ENCODE results near the gene CSGALNACT2.

CSGALNACT2 gene

GRCh38 chr10:43200538-43201390, 62.5 kb downstream of the CSGALNACT2 start:
- no peak for DNase-seq (ENCODE audit: low read depth in 2 of 2)

- DNase-seq (ENCODE audit: low read depth in 2 of 2), result no peak
These were observed 63.4 kb downstream of the CSGALNACT2 start for GRCh38 chr10:43201545-43202131.

- no peak for DNase-seq (ENCODE audit: low read depth in 2 of 2)
These were observed 64.0 kb downstream of the CSGALNACT2 start for GRCh38 chr10:43202224-43202656.

GRCh38 chr10:43202657-43203447, 64.6 kb downstream of the CSGALNACT2 start:
- DNase-seq (ENCODE audit: low read depth in 2 of 2), result no peak

DNA sequence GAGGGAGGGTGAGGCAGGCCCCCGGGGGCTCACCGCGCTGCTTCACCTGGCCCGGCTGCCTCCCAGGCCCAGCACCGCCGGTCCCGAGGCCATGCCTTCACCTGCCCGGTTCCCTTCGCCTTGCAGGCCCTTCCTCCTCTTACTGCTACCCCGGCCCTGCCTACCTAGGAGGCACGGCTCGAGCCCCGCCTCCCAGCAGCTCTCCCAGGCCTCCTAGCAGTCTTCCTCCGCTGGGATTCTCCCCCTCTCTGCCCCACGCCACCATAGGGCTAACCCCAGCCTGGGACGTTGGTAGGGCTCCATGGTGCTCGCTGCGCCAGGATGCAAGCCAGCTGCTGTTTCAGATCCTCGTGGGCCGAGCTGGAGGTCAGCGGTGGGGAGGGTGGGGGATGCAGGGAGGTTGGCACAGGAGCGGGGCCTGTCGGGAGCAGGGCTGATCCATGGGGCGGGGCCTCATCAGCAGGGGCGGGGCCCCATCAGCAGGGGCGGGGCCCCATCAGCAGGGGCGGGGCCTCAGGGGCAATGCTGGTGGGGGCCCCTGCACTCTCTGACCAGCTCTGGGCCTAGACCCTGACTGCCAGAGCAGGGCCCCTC, 65.3 kb downstream of the CSGALNACT2 start:
- no peak for DNase-seq (ENCODE audit: low read depth in 2 of 2)

DNA sequence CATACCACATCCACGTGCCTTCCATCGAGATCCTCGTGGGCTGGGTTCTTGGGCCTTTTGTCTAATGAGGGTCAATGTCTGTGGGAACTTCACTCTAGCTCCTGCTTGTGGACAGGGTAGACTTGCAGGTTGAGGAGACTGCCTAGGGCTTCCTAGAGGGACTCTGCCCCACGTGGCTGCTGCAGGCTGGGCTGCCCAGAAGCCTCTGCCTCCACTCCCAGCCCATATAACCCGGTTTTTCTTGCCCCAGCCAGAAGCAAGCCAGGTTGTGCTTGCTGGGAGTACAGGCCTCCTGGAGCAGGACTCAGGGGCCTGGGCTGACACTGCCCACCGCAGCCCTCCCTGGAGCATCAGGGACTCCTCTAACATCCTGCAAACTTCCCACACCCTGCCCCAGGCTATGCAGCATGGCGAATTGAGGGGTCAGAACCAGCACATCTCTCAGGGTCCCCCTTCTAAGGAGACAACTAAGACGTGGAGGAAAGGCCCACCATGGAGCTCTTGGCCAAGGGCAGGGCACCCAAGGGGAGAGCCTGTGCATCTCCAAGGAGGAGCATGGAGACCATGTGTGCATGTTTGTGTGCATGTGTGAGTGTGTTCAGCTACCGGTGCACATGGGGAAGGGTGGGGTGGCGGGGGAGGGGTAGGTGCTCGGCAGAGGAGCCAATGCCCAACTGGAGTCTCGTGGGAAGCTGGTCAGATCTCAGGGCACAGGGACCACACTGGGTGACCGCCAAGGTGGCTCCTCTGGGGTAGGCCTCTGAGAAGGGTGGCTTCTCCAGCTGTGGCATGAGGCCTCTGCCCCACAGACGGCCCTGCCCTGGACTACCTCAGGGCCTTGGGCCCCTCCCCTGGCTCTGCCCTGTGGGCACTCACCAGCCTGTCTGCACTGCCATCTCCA, 66.0 kb downstream of the CSGALNACT2 start:
- no peak for DNase-seq (ENCODE audit: low read depth in 2 of 2)

DNA sequence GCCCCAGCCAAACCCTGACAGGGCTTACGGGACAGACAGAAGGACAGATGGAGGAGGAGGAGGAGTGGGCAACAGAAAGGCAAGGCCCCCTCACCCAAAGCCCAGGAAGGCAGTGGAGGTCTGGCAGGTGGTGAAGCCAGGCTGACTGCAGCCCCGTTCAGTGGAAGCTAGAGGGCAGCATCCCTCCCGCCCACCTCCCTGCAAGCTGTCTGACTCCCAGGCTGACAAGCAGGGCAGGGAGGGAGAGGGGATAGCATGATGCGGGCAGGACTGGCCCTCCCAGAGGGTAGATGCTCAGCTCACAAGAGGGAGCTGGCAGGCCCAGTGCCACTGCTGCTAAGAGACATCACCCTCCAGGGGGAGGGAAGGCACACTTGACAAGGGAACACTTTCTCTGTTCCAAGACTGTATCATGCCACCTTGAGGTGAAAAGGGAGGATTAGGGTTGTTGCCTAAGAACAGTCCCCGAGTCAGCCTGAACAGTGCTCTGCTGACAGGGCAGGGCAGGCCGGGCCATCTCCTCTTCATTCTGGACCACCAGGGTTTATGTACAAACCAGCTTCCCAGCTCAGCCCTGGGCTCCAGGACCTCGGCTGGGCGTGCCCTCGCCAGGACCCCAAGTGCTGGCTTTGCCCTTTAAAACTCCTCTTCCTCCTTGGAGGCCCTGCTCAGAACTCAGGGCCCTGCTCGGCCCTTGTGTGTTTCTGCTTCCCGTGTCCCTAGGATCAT, 66.9 kb downstream of the CSGALNACT2 start:
- no peak for DNase-seq (ENCODE audit: low read depth in 2 of 2)

DNA sequence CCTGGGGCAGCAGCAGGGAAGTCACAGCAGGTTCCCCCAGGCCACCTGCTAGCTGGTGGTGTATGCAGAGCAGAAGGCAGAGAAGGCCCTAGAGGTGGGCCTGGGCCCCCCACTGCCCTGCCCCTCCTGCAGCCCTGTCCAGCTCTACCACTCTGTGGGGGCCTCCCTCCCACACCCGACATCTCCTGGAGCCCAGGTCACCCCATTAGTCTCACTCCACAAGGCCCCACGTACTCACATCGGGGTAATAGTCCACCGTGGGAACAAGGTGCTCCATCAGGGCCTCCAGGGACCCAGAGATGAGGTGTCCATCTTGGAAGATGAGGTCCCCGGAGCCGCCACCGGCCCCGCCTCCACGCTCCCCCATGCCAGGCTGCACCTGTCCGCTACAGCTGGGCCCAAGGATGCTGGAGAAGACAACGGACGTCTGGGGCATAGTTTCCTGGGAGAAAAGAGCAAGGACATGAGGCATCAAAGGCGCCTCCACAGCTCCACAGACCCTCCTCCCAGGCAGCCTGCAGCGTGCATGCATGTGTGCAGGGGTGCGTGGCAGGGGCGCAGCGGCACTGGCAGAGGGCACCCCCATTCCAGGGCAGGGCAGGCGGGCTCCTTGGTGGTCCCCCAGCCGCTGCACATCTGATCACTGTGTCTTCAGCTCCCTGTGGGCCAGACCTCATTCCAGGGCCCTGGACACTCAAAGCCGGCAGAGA, 67.6 kb downstream of the CSGALNACT2 start:
- no peak for DNase-seq (ENCODE audit: low read depth in 2 of 2)

DNA sequence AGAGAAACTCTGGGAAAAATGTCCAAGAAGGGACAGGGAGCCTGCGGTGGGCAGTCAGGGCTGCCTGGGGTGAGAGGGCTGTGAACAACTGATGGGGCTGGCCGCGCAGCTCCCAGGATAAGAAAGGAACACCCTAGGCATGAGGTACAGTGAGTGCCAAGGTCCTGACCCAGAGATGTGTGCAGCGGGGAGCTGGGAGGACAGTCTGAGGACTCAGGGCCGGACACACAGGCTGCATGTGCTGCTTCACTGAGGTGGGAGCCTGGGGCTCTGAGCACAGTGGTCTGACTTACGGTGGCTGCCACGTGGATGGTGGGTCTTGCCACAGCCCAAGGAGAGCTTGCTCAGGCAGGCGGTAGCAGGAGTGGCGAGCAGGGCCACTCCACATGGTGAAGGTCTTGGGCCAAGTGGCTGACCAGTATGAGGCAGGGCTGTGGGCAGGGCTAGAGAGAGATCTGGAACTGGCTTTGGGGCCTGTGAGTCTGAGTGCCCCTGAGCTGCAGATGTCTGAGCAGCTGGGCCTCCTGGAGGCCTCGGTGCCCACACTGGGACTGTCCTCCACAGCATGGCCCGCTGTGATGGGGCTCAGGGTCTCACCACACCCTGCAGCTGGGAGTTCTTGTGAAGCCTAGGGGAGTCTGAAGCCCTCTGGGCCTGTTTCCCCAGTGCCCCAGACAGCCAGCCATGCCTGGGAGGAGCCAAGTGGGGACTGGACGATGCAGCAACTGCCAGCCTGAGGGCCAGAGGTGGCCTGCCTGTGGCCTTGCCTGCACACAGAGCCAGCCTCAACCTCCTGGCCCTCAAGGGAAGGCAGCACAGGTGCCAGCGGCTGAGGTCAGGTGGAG, 68.4 kb downstream of the CSGALNACT2 start:
- DNase-seq (ENCODE audit: low read depth in 2 of 2), result no peak

DNA sequence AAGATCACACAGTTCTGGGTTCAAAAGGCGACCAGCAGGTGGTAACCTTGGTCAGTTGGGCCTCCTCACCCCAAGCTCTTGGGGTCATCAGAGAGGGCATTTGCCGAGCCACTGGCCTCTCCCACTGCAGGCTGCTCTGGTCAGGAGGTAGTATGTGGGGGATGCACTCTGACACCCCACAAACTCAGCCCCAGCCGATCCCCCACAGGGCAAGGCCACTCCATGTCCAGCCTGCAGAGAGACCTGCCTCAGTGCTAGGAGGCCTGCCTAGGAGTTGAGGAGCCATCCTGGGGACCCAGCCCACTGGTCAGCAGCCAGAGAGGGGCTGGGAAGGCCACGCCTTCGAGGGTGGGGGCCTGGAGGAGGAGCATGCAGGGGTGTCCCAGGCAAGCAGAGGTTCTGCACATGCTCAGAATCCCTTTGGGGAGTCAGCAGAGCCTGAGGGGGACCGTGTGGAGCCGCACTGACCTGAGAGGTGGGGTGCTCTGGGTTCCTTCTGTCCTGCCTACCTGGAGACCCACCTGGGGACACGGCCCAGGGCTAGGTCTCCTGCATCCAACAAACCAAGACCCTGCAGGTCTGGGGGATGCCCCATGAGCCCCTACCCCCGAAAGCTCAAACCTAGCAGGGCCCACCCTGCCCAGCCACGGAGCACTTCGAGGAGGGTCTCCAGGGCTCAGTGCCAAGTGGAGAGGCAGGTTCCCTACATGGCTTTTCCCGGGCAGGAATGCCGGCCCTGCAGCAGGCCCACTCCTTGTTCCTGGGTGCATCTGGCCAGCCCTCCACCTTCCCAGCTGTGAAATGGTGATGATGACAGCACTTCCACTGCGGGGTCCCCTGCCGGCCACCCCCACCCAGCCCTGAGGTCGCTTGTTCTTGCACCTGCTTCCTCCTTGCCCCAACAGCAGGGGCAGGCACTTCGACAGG, 70.2 kb downstream of the CSGALNACT2 start:
- no peak for DNase-seq (ENCODE audit: low read depth in 2 of 2)

- DNase-seq (ENCODE audit: low read depth in 2 of 2), result no peak
These were observed 70.8 kb downstream of the CSGALNACT2 start for GRCh38 chr10:43209074-43209455.

DNA sequence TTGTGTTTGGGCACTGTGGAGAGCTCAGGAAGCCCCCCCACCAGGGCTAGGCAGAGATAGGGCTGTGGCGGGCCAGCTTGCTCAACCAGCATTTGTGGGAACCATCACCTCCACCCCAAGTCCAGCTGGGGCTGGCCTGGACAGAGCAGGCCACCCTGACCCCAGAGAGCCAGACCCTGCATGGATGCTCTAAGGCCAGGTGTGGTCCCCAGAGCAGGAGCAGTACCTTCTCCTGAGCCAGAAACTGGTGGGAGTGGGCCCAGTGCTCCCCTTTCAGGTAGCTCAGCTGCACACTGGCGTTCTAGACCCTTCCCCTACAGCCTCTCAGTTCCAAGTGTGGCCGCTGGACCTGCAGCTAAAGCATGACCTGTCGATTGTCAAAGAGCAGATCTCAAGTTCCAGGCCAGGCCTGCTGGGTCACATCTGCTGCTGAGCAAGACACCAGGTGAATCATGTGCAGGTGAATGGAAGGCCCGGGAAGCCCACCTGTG, 71.5 kb downstream of the CSGALNACT2 start:
- DNase-seq (ENCODE audit: low read depth in 2 of 2), result no peak

- no peak for DNase-seq (ENCODE audit: low read depth in 2 of 2)
These were observed 72.3 kb downstream of the CSGALNACT2 start for GRCh38 chr10:43210556-43210955.

- no peak for DNase-seq (ENCODE audit: low read depth in 2 of 2)
These were observed 72.8 kb downstream of the CSGALNACT2 start for GRCh38 chr10:43211030-43211429.

- no peak for DNase-seq (ENCODE audit: low read depth in 2 of 2)
These were observed 73.3 kb downstream of the CSGALNACT2 start for GRCh38 chr10:43211431-43212042.

DNA sequence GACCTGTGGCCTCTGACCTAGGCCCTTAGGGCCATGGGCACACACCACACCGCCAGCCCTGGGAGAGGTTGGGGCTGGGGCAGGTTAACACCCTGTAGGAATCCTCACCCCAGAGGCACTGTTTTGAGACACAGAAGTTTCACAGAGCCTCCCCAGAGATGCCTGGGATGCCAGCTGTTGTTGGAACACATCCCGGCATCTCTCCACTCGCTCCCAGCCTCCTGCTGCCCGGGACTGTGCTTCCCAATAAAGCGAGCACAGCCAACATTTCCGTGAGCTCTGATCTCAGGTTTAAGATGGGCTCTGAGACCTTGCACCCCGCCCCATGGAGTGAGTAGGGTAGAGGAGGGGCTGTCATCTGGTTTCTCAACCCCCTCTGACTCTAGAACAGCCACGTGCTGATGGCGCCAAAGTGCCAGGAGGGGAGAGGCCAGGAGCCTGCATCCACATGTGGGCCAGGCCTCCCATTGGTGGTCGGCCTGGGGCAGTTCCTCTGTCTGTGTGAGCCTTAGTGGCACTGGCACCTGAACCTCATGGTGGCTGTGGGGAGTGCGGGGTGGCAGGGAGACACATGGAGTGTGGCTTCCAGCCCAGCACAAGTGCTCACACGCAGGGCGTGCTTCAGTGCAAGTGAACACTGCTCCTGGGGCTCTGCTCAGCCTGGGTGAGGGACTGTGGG, 73.9 kb downstream of the CSGALNACT2 start:
- no peak for DNase-seq (ENCODE audit: low read depth in 2 of 2)
